Activated CD8-positive, alpha-beta memory T cell treated with anti-CD3 and anti-CD28 coated beads, Interleukin-2, amount 10 ng/mL, durations not matched to agents 7 days and 5 days (primary cell): ENCODE measurements around the gene MRPS14. TPM values are rescaled to one million over a fixed set of nuclear protein-coding genes. Genes with fewer than 3 reads are reported as not detected.

Experiments
- ATAC-seq: fragments of 150-1000 bp; cut with Tn5 transposase; one replicate; pipeline ENCODE4 v1.10.0; 2021; ENCODE audit warnings: moderate library complexity
- CTCF ChIA-PET: fragments of 350-600 bp; sonication (Branson Sonifier 250); formaldehyde crosslinking; loops from one replicate; lab custom pipeline; 2021; ENCODE audit warnings: antibody characterized with exemption; lab: Charles Lee
- DNase-seq: peaks from one replicate; pipeline ENCODE4 v3.0.0-alpha.2; 2020
- H3K27ac Mint-ChIP-seq: one replicate; pipeline ENCODE4 v1.8.0; 2021; ENCODE audit warnings: mild to moderate bottlenecking, mixed read lengths
- H3K27me3 Mint-ChIP-seq: one replicate; pipeline ENCODE4 v1.8.0; 2021; ENCODE audit warnings: mixed read lengths
- H3K36me3 Mint-ChIP-seq: one replicate; pipeline ENCODE4 v1.8.0; 2021; ENCODE audit warnings: mild to moderate bottlenecking, mixed read lengths
- H3K4me1 Mint-ChIP-seq: one replicate; pipeline ENCODE4 v1.8.0; 2021; ENCODE audit warnings: mixed read lengths
- H3K4me3 Mint-ChIP-seq: one replicate; pipeline ENCODE4 v1.8.0; 2021; ENCODE audit warnings: mild to moderate bottlenecking, moderate library complexity, mixed read lengths
- H3K9me3 Mint-ChIP-seq: one replicate; pipeline ENCODE4 v1.8.0; 2022; ENCODE audit warnings: low read depth, mixed read lengths
- total RNA-seq, 2 experiments: library from RNA; stranded (reverse); gene quantifications; one replicate each; pipeline ENCODE4 v1.2.3, GENCODE V29; 2021

MRPS14 gene
- total RNA-seq, 2 experiments from 2014 or later, result 33.5 to 40.4 TPM

DNA sequence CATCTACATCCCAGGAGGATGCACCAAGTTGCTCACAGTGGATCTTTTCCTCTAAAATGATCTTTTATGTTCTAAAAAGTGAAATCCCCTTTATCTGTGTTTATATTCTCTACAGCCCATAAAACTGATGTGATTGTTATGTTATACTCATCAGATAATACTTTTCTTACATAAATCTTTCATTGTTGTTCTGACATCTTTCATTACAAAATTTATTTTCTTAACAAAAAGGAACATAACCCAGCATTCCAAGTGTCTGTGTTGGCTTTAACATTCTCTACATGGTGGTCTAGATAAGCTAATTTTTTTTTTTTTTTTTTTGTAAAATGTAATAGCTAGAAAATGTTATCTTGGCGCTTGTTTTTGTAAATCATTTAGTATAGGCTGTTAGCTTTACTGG lies 31.8 kb downstream of the MRPS14 start:
- H3K27me3 Mint-ChIP-seq, result no peaks in the 10 kb centered on the region
- CTCF ChIA-PET, result no interaction called here
- H3K36me3 Mint-ChIP-seq, result peaks cover 25% of the 10 kb centered on the region
- ATAC-seq (no peak), DNase-seq (no peak)
- H3K27ac Mint-ChIP-seq, result peak overlapping the region; percentile 19
- peaks cover 39% of the 10 kb centered on the region for H3K4me1 Mint-ChIP-seq
- no peaks in the 10 kb centered on the region for H3K9me3 Mint-ChIP-seq
- no peak overlapping the region for H3K4me3 Mint-ChIP-seq

DNA sequence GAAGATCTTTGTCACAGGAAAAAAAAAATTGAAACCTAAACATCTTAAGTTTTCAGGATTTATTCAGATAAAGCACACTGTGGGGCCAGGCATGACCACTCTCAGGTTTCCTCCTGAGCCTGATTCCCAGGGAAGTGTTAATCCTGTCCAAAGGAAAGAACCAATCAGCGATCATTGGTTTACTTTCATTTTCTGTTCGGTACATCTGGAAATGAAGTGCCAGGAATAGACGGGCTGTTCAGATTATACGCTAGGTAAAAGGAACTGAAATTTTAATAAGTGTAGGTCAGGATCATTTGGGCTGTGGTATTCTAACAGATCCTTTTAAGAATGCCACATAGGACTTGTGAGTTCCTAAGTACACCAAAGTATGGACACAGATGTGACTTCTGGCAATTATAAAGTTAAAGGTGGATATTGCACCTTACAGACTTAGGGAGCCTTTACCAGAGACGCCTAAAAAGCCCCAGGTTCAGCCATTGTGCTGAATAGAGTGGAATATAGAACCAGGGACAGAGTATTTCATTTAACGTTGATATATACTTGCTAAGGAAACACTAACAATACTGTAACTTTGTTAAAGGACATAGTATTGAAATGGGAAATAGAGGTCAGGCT lies 32.7 kb downstream of the MRPS14 start:
- H3K4me1 Mint-ChIP-seq, result peaks cover 38% of the 10 kb centered on the region
- H3K36me3 Mint-ChIP-seq, result peaks cover 21% of the 10 kb centered on the region
- H3K27me3 Mint-ChIP-seq, result no peaks in the 10 kb centered on the region
- CTCF ChIA-PET, result interaction anchor here (1.5 to 2.0 kb wide), 3 partner anchors 8 to 107 kb away, joined by 4 to 10 read pairs (median 4); no protein-coding TSS in a partner anchor
- no peak for DNase-seq
- ATAC-seq, result peak; percentile 76
- H3K9me3 Mint-ChIP-seq, result no peaks in the 10 kb centered on the region
- peak overlapping the region; percentile 79 for H3K4me3 Mint-ChIP-seq
- H3K27ac Mint-ChIP-seq, result peak overlapping the region; percentile 87

DNA sequence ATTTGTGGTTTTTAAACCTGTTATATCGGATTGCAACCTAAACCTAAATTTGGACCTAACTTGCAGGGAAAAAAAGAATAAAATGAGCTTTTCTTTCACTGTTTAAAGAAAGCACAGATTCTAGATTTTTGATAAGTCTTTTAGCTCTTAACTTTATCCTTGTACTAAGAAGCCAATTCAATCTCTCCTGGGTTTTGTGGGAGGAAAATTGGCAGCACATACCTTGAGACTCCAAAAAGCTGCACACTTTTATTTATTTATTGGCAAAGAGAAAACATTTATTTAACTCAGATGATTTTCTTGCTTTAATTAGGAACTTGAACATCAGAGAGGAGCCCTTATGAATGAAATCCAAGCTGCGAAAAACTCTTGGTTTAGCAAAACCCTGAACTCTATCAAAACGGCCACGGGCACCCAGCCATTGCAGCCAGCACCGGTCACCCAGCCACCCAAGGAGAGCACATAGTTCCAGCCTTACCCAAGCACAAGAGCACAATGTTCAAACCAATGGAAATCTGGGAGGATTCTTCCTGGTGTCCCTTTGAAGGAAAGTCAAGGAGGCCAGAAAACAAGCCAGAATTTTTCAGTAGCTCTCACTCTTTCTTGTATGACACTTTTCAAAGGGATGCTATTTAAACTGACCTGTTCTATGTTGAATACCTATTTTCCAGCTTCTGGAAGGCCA lies 33.5 kb downstream of the MRPS14 start:
- CTCF ChIA-PET, result interaction anchor here (1.0 to 2.0 kb wide), 9 partner anchors 8 to 136 kb away, joined by 3 to 10 read pairs (median 4); partner anchors contain the start of gene MRPS14
- ATAC-seq, result no peak

DNA sequence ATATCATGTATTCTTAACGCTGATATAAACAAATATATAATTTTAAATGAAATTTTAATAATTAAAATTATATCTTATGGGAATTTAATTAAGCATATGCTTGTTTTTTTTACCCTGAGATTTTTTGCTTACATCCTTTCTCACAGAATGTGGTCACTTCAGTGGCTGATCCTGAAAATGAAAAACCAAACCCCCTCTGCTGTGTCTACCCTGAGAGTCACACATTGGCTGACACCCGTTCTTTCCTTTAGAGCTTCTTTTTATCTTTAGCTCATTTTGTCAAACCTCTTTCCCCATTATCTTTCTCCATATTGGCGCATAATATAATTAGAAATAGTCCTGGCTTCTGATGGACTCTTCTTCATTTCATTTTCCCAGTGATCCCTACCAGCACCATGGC lies 34.2 kb downstream of the MRPS14 start:
- H3K4me3 Mint-ChIP-seq, result peak overlapping the region; percentile 11
- no peak for DNase-seq
- H3K36me3 Mint-ChIP-seq, result peaks cover 24% of the 10 kb centered on the region
- no peaks in the 10 kb centered on the region for H3K27me3 Mint-ChIP-seq
- ATAC-seq, result no peak
- peak overlapping the region; percentile 75 for H3K27ac Mint-ChIP-seq
- CTCF ChIA-PET, result interaction anchor here (1.0 to 2.0 kb wide), 8 partner anchors 8 to 136 kb away, joined by 3 to 10 read pairs (median 4); partner anchors contain the start of gene MRPS14
- H3K9me3 Mint-ChIP-seq, result no peaks in the 10 kb centered on the region
- peaks cover 39% of the 10 kb centered on the region for H3K4me1 Mint-ChIP-seq

More for the DNA sequence above, 33.5 kb downstream of the MRPS14 start:
- Mint-ChIP-seq H3K4me1 (peaks cover 42% of the 10 kb centered on the region), H3K27me3 (no peaks in the 10 kb centered on the region), H3K4me3 (peak overlapping the region; percentile 56), H3K27ac (peak overlapping the region; percentile 75), H3K36me3 (peaks cover 25% of the 10 kb centered on the region), H3K9me3 (no peaks in the 10 kb centered on the region)
- DNase-seq, result no peak

DNA sequence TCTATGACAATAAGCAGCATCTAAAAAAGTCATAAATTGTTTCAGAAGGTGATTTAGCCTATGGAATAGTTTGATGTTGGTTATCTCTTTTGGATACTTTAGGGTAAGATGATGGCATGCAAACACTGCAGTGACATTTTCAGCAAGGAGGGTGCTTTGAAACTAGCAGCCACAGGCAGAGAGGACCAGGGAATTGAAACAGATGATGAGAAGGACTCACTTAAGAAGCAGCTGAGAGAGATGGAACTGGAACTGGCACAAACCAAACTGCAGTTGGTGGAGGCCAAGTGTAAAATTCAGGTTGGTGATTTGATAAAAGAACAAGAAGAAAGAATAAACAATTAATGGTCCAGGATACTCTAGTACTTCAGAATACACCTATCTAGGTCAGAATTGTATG lies 34.7 kb downstream of the MRPS14 start:
- no peak for DNase-seq
- CTCF ChIA-PET, result interaction anchor here (1.0 to 2.0 kb wide), 7 partner anchors 9 to 137 kb away, joined by 3 to 10 read pairs (median 4); partner anchors contain the start of gene MRPS14
- Mint-ChIP-seq H3K4me1 (peaks cover 35% of the 10 kb centered on the region), H3K27me3 (no peaks in the 10 kb centered on the region), H3K4me3 (no peak overlapping the region), H3K36me3 (peaks cover 26% of the 10 kb centered on the region), H3K9me3 (no peaks in the 10 kb centered on the region), H3K27ac (peak overlapping the region; percentile 58)
- no peak for ATAC-seq

DNA sequence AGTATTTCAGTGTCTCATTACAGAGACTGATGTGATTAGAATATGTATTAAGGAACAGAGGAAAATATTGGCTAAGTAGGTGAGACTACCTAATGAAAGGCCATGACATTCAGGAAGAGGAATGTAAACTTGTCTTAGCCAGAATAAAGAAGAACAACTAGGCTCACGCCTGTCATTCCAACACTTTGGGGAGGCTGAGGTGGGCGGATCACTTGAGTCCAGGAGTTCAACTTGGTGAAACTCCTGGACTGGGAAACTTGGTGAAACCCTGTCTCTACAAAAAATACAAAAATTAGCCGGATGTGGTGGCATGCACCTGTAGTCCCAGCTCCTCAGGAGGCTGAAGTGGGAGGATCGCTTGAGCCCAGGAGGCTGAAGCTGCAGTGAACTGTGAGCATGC lies 38.3 kb downstream of the MRPS14 start:
- Mint-ChIP-seq H3K36me3 (peaks cover 41% of the 10 kb centered on the region), H3K27ac (no peak overlapping the region)
- CTCF ChIA-PET, result interaction anchor here (1.2 to 1.6 kb wide), 4 partner anchors 8 to 101 kb away, joined by 3 to 6 read pairs (median 4); no protein-coding TSS in a partner anchor

DNA sequence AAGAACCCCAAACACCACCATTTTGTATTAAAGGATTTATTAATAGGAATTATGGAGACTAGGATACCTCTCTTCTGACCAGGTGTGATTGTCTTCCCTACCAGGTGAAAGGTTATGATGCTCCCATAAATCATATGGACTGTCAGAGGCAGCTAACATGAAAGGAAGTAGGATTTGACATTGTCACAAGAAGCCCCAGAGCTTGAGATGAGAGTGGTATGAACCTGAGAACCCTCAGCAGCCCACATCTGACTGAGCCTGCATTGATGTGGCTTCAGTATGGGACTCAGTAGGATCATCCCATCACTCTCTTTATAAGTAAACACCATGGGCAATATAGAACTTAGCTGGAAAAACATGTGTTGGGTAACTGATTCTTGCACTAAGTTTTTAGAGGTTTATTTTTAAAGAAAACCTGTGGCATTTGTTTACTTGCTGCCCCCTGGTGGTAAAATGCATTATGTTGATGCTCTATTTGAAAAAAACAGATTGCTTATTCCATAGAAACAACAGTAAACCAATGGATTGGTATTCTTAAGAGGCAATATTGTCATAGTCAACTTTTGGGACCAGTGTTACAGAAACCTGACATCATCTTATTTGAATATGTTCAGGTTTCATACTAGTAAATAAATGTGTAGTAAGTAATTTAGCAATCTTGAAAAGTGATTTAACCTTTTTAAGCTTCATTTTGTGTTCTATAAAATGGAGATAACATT lies 40.1 kb downstream of the MRPS14 start:
- no peaks in the 10 kb centered on the region for H3K9me3 Mint-ChIP-seq
- H3K4me1 Mint-ChIP-seq, result peaks cover 5% of the 10 kb centered on the region
- peak; percentile 12 for ATAC-seq
- no peaks in the 10 kb centered on the region for H3K27me3 Mint-ChIP-seq
- DNase-seq, result no peak
- H3K36me3 Mint-ChIP-seq, result peaks cover 34% of the 10 kb centered on the region
- no peak overlapping the region for H3K4me3 Mint-ChIP-seq
- CTCF ChIA-PET, result interaction anchor here (0.6 to 2.7 kb wide), 22 partner anchors 9 to 232 kb away, joined by 3 to 10 read pairs (median 4); no protein-coding TSS in a partner anchor
- H3K27ac Mint-ChIP-seq, result no peak overlapping the region

More for the DNA sequence above, 38.3 kb downstream of the MRPS14 start:
- Mint-ChIP-seq H3K4me3 (no peak overlapping the region), H3K4me1 (peaks cover 21% of the 10 kb centered on the region), H3K27me3 (no peaks in the 10 kb centered on the region), H3K9me3 (no peaks in the 10 kb centered on the region)
- no peak for DNase-seq
- ATAC-seq, result no peak

DNA sequence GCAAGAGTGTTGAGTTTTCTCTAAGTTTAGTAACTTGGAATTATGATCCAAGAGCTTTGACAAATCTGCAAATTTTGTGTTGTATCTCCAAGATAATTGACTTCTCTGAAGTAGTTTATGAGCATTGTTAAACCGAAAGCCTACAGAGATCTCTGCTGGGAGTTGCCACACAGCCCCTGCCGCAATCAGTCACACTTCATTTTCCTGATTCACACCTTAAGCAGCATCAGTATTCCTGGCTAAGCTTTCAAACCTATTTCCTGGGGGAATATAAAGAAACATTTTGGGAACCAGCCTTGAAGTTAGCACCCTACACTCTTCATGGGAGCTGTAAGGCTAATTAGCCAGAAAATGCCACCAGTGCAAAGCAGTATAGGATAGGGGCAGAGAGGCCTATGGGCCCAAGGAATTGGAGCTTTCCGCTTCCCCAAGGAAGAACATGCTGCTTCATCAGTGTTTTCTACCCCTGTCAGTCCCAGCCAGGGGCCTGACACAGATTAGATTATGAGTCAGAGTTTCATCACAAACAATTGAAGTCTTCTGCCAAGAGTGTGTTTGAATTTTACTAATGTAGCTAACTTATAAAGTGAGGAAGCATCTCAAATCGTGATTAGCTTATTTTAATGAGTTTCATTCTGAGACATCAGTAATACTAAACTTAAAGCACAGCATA lies 46.7 kb downstream of the MRPS14 start:
- DNase-seq (no peak), ATAC-seq (no peak)
- H3K27me3 Mint-ChIP-seq, result no peaks in the 10 kb centered on the region
- CTCF ChIA-PET, result interaction anchor here (0.9 to 5.6 kb wide), 3 partner anchors 9 to 23 kb away, joined by 3 to 21 read pairs (median 5); partner anchors contain the start of gene CACYBP
- peaks cover 48% of the 10 kb centered on the region for H3K36me3 Mint-ChIP-seq
- peak overlapping the region; percentile 9 for H3K27ac Mint-ChIP-seq
- H3K4me1 Mint-ChIP-seq, result peaks cover 35% of the 10 kb centered on the region
- no peaks in the 10 kb centered on the region for H3K9me3 Mint-ChIP-seq
- H3K4me3 Mint-ChIP-seq, result no peak overlapping the region

DNA sequence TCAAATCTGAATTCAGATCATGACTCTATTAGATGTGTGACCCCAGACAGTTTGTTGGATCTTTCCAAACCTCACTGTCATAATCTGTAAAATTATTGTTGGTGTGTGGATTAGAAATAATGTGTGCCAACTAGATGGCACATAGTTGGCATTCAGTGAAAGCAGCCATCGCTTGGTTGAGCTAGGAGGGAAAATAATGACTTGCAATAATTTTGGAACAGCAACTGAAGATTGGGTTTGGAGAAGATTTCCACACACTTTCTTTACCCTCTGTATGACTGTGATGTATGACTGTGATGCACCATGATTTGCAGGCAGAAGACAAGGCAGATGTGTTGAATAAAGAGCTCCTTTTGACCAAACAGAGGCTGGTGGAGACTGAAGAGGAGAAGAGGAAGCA lies 47.5 kb downstream of the MRPS14 start:
- Mint-ChIP-seq H3K36me3 (peaks cover 48% of the 10 kb centered on the region), H3K27ac (no peak overlapping the region), H3K4me1 (peaks cover 39% of the 10 kb centered on the region), H3K4me3 (no peak overlapping the region), H3K9me3 (no peaks in the 10 kb centered on the region), H3K27me3 (no peaks in the 10 kb centered on the region)
- ATAC-seq (no peak), DNase-seq (no peak)
- CTCF ChIA-PET, result interaction anchor here (0.9 to 5.6 kb wide), 3 partner anchors 8 to 24 kb away, joined by 3 to 21 read pairs (median 5); partner anchors contain the start of gene CACYBP

DNA sequence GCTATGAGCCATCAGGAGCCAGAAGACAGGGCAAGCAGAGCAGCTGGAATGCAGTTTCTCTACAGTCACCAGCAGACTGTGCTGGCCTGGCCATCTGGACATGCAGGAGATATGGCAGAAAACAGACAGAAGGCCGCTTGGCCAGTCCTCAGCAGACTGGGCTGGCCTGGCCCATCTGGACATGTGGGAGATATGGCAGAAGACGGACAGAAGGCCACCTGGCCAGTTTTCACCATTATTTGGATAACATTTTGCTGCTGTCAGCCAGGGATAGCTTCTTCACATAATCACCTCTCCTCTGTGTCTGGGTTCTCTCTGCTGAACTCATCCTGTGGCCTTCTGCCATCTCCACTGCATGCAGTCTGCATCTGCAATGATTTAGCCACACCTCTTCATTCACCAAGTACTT lies 48.5 kb downstream of the MRPS14 start:
- no peak overlapping the region for H3K4me3 Mint-ChIP-seq
- no peaks in the 10 kb centered on the region for H3K27me3 Mint-ChIP-seq
- H3K36me3 Mint-ChIP-seq, result peaks cover 47% of the 10 kb centered on the region
- peaks cover 47% of the 10 kb centered on the region for H3K4me1 Mint-ChIP-seq
- DNase-seq (no peak), ATAC-seq (no peak)
- CTCF ChIA-PET, result interaction anchor here (1.1 to 5.6 kb wide), 3 partner anchors 9 to 25 kb away, joined by 4 to 21 read pairs (median 7); partner anchors contain the start of gene CACYBP
- no peak overlapping the region for H3K27ac Mint-ChIP-seq
- H3K9me3 Mint-ChIP-seq, result no peaks in the 10 kb centered on the region

DNA sequence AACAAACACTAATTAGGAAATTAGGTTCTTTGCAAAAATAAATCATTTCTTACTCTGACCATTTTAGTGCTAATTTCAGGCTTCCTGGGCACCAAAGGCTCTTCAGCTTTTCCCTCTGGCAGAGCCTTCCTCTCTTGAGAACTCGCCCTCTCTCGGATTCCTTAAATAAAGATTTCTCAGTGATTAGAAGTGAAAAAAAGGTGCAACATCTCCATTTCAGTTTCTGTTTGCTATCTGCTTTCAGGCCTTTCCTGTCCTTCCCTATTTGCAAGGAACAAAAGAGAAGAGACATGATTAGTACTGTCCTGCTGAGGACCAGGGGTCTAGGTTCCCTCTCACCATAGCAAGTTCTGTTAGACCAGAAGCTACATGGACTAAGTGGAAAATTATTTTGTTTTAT lies 51.3 kb downstream of the MRPS14 start:
- ATAC-seq, result no peak

DNA sequence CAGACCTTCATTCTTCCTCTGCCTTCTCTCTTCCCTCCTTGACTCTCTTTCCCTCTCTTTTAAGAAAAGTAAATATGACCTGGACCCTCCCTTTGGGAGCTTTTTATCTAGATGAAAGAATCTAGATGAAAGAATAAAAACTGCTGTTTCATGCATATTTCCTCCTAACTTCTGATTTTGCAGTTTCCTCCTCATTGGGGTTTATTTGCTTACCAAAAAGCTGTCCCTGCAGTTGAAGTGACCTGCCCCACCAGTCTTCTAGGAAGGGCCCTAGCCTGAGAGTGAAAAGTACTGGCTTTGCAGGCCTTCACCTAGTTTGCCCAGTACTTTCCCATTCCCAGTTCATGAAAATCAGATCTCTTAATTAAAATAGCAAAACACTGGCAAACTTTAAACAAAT lies 51.8 kb downstream of the MRPS14 start:
- Mint-ChIP-seq H3K9me3 (no peaks in the 10 kb centered on the region), H3K27me3 (no peaks in the 10 kb centered on the region), H3K36me3 (peaks cover 36% of the 10 kb centered on the region), H3K4me1 (peaks cover 64% of the 10 kb centered on the region), H3K4me3 (no peak overlapping the region), H3K27ac (peak overlapping the region; percentile 69)
- no peak for ATAC-seq
- CTCF ChIA-PET, result interaction anchor here (1.2 to 2.9 kb wide), 3 partner anchors 8 to 172 kb away, joined by 3 to 9 read pairs (median 3); no protein-coding TSS in a partner anchor
- DNase-seq, result no peak

More for the DNA sequence above, 51.3 kb downstream of the MRPS14 start:
- CTCF ChIA-PET, result interaction anchor here (1.2 to 2.9 kb wide), 3 partner anchors 8 to 172 kb away, joined by 3 to 9 read pairs (median 3); no protein-coding TSS in a partner anchor
- Mint-ChIP-seq H3K27ac (peak overlapping the region; percentile 72), H3K36me3 (peaks cover 39% of the 10 kb centered on the region), H3K9me3 (no peaks in the 10 kb centered on the region), H3K4me1 (peaks cover 66% of the 10 kb centered on the region), H3K27me3 (no peaks in the 10 kb centered on the region), H3K4me3 (no peak overlapping the region)
- DNase-seq, result no peak
